Measurements from ENCODE around the gene ZNF555.

ZNF555 gene

GRCh38 chr19:2846180-2846894 is 5.1 kb downstream of the ZNF555 start:
- TF ChIP-seq CTCF (IDR thresholded peaks at IDR 0.05; ENCODE audit: insufficient read depth, low read depth, low read length, missing control alignments): no peak
- H3K4me3 ChIP-seq (ENCODE audit: low read depth, low read length): no peak overlapping the region
- DNase-seq (ENCODE audit: low read depth): no peak

GRCh38 chr19:2847507-2847906 is 6.2 kb downstream of the ZNF555 start:
- DNase-seq (ENCODE audit: low read depth): no peak
- TF ChIP-seq CTCF (IDR thresholded peaks at IDR 0.05; ENCODE audit: insufficient read depth, low read depth, low read length, missing control alignments): no peak
- H3K4me3 ChIP-seq (ENCODE audit: low read depth, low read length): no peak overlapping the region

GRCh38 chr19:2848616-2849015 is 7.3 kb downstream of the ZNF555 start:
- no peak for DNase-seq (ENCODE audit: low read depth)
- no peak for TF ChIP-seq CTCF (IDR thresholded peaks at IDR 0.05; ENCODE audit: insufficient read depth, low read depth, low read length, missing control alignments)

DNA sequence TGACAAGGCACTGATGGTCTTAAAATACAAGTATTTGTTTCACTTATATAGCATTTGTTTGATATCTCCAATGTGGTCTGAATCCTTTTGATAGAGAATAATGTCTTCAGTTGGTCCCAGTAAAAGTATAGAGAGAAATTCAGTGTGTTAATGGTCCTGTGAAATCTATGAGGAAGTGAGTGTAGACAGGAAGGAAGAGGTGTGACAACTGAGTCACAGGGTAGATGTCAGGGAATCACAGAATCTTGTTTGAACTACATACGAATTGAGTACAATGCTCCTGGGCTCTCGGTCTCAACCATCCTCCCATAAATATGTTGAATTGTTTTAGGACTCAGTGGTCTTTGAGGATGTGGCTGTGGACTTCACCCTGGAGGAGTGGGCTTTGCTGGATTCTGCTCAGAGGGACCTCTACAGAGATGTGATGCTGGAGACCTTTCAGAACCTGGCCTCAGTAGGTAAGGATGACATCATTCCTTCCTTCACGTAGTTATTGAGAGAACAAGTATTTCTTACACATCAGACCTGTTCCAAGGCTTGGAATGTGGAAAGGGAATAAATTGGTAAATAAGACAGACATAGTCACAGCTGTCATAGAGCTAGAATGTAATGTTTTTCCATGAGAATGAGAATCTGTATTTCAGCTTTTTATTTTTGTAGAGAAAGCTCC is 9.1 kb downstream of the ZNF555 start:
- no peak for TF ChIP-seq CTCF (IDR thresholded peaks at IDR 0.05; ENCODE audit: insufficient read depth, low read depth, low read length, missing control alignments)
- DNase-seq (ENCODE audit: low read depth): no peak
- no peak overlapping the region for H3K4me3 ChIP-seq (ENCODE audit: low read depth, low read length)

More at GRCh38 chr19:2848616-2849015, 7.3 kb downstream of the ZNF555 start:
- H3K4me3 ChIP-seq (ENCODE audit: low read depth, low read length): no peak overlapping the region

GRCh38 chr19:2852598-2852997 is 11.3 kb downstream of the ZNF555 start:
- no peak for DNase-seq (ENCODE audit: low read depth)
- H3K4me3 ChIP-seq (ENCODE audit: low read depth, low read length): no peak overlapping the region
- TF ChIP-seq CTCF (IDR thresholded peaks at IDR 0.05; ENCODE audit: insufficient read depth, low read depth, low read length, missing control alignments): no peak

DNA sequence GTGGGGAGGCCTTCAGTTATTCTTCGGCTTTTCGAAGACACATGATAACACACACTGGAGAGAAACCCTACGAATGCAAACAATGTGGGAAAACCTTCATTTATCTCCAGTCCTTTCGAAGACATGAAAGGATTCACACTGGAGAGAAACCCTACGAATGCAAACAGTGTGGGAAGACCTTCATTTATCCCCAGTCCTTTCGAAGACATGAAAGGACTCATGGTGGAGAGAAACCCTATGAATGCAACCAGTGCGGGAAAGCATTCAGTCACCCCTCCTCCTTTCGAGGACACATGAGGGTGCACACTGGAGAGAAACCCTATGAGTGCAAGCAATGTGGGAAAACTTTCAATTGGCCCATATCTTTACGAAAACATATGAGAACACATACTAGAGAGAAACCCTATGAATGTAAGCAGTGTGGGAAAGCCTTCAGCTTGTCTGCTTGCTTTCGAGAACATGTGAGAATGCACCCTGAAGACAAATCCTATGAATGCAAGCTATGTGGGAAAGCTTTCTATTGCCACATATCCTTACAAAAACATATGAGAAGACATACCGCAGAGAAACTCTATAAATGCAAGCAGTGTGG is 11.8 kb downstream of the ZNF555 start:
- DNase-seq (ENCODE audit: low read depth): no peak
- no peak for TF ChIP-seq CTCF (IDR thresholded peaks at IDR 0.05; ENCODE audit: insufficient read depth, low read depth, low read length, missing control alignments)
- H3K4me3 ChIP-seq (ENCODE audit: low read depth, low read length): no peak overlapping the region
